ENCODE measurements around the gene CAMK2B. TPM values are rescaled to one million over a fixed set of nuclear protein-coding genes. Genes with fewer than 3 reads are reported as not detected.
A peak's percentile ranks its signal among the peaks of the same experiment; 100 is the strongest.
"Not testable (repeated sequence)": the region's sequence is repeated elsewhere in the genome, so short reads cannot be mapped to it uniquely, and the experiment has no call there.

CAMK2B gene
- total RNA-seq, 1 experiment from 2014 or later: not detected

DNA sequence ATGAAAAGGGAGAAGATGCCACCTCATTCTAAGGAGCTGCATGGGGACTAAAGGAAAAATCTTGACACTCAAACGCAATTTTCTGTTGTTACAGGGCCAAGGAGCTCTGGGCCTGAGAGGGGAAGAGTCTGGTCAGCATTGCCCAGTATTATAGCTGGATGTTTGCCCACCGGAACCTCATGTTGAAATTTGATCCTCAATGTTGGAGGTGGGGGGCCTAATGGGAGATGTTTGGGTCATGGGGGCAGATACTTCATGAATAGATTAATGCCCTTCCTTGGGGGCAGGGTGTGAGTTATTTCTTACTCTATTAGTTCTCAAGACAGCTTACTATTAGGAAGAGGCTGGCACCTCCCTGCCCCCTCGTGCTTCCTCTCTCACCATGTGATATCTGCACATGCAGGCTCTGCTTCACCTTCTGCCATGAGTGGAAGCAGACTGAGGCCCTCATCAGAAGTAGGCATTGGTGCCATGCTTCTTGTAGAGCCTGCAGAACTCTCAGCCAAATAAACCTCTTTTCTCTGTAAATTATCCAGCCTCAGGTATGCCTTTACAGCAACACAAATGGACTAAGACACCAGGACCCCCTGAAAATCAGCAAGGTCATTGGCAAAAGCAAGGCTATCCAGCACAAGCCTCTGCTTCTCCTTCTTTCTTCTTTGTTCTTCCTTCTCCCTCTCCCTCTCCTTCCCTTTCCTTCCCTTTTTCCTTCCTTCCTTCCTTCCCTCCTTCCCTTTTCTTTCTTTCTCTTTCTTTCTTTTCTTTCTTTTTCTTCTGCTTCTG, 151.3 kb downstream of the CAMK2B start:
- H2AFZ ChIP-seq (ENCODE audit: low read length): no peak overlapping the region
- H3K79me2 ChIP-seq (ENCODE audit: low read length): no peaks in the 10 kb centered on the region
- no peak overlapping the region for H3K27ac ChIP-seq (ENCODE audit: low read length)
- H3K9me2 ChIP-seq (replicated peaks; ENCODE audit: insufficient read depth, low read length): no peaks in the 10 kb centered on the region
- DNase-seq: no peak
- no peaks in the 10 kb centered on the region for H3K36me3 ChIP-seq (ENCODE audit: insufficient read depth, low read length)
- H3K9ac ChIP-seq (ENCODE audit: low read length): no peak overlapping the region
- H3K4me2 ChIP-seq (ENCODE audit: low read depth, low read length, poor library complexity, severe bottlenecking): no peak overlapping the region
- H4K20me1 ChIP-seq (ENCODE audit: insufficient read depth, low read depth, low read length): no peaks in the 10 kb centered on the region
- no peaks in the 10 kb centered on the region for H3K27me3 ChIP-seq (ENCODE audit: low read length)
- no peaks in the 10 kb centered on the region for H3K4me1 ChIP-seq (ENCODE audit: low read length)
- no peak overlapping the region for H3K4me3 ChIP-seq (ENCODE audit: low read length)
- H3K9me3 ChIP-seq (ENCODE audit: low read length): no peaks in the 10 kb centered on the region

DNA sequence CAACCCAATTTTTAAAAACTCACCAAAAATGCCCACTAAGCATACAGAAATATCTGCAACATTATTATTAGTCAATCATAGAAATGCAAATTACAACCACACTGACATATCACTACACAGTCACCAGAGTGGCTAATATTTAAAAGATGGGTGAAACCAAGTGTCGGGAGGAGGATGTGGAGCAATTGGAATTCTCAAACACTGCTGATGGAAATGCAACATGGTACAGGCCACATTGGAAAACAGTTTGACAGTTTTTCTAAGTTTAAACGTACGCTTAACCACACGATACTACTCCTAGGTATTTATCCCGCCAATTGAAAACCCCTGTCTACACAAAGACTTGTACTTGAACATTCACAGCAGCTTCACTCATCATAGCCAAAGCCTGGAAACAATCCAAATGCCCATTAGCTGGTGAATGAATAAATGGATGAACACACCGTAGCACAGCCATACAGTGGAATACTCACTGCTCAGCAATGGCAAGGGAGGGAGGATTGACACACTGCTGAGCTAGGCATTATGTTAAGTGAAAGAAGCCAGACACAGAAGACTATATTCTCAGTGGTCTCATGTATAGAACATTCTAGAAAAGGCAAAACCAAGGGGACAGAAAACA, 152.5 kb downstream of the CAMK2B start:
- Histone ChIP-seq H3K27me3 (ENCODE audit: low read length) (no peaks in the 10 kb centered on the region), H4K20me1 (ENCODE audit: insufficient read depth, low read depth, low read length) (no peaks in the 10 kb centered on the region), H3K4me3 (ENCODE audit: low read length) (no peak overlapping the region), H3K9ac (ENCODE audit: low read length) (no peak overlapping the region), H3K9me3 (ENCODE audit: low read length) (no peaks in the 10 kb centered on the region), H2AFZ (ENCODE audit: low read length) (no peak overlapping the region), H3K36me3 (ENCODE audit: insufficient read depth, low read length) (no peaks in the 10 kb centered on the region), H3K9me2 (replicated peaks; ENCODE audit: insufficient read depth, low read length) (no peaks in the 10 kb centered on the region), H3K79me2 (ENCODE audit: low read length) (no peaks in the 10 kb centered on the region), H3K27ac (ENCODE audit: low read length) (no peak overlapping the region), H3K4me1 (ENCODE audit: low read length) (peaks cover 2% of the 10 kb centered on the region), H3K4me2 (ENCODE audit: low read depth, low read length, poor library complexity, severe bottlenecking) (no peak overlapping the region)
- no peak for DNase-seq

GRCh38 chr7:44172352-44172751, 153.0 kb downstream of the CAMK2B start:
- Histone ChIP-seq H3K9me3 (ENCODE audit: low read length) (no peaks in the 10 kb centered on the region), H4K20me1 (ENCODE audit: insufficient read depth, low read depth, low read length) (no peaks in the 10 kb centered on the region), H2AFZ (ENCODE audit: low read length) (no peak overlapping the region), H3K27ac (ENCODE audit: low read length) (no peak overlapping the region), H3K4me2 (ENCODE audit: low read depth, low read length, poor library complexity, severe bottlenecking) (no peak overlapping the region), H3K27me3 (ENCODE audit: low read length) (no peaks in the 10 kb centered on the region), H3K9me2 (replicated peaks; ENCODE audit: insufficient read depth, low read length) (no peaks in the 10 kb centered on the region), H3K4me3 (ENCODE audit: low read length) (no peak overlapping the region), H3K36me3 (ENCODE audit: insufficient read depth, low read length) (no peaks in the 10 kb centered on the region), H3K9ac (ENCODE audit: low read length) (no peak overlapping the region), H3K79me2 (ENCODE audit: low read length) (no peaks in the 10 kb centered on the region), H3K4me1 (ENCODE audit: low read length) (peaks cover 6% of the 10 kb centered on the region)
- no peak for DNase-seq

DNA sequence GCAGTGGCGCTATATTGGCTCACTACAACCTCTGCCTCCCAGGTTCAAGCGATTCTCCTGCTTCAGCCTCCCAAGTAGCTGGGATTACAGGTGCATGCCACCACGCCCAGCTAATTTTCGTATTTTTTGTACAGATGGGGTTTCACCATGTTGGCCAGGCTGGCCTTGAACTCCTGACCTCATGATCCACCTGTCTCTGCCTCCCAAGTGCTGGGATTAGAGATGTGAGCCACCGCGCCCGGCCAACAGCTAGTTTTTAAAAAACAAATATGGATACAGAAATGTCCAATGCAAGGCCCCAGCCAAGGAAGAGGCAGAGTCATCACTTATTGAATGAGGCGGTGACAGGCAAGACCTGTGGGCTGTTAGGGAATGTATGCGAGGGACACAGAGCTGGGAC, 153.5 kb downstream of the CAMK2B start:
- H3K79me2 ChIP-seq (ENCODE audit: low read length); H3K27me3 ChIP-seq (ENCODE audit: low read length); H3K9me2 ChIP-seq (replicated peaks; ENCODE audit: insufficient read depth, low read length); H3K4me1 ChIP-seq (ENCODE audit: low read length); H2AFZ ChIP-seq (ENCODE audit: low read length); H3K27ac ChIP-seq (ENCODE audit: low read length); H3K9ac ChIP-seq (ENCODE audit: low read length); H3K9me3 ChIP-seq (ENCODE audit: low read length); H4K20me1 ChIP-seq (ENCODE audit: insufficient read depth, low read depth, low read length); H3K4me2 ChIP-seq (ENCODE audit: low read depth, low read length, poor library complexity, severe bottlenecking); H3K4me3 ChIP-seq (ENCODE audit: low read length); DNase-seq; H3K36me3 ChIP-seq (ENCODE audit: insufficient read depth, low read length): not testable (repeated sequence)

- Histone ChIP-seq H3K79me2 (ENCODE audit: low read length) (no peaks in the 10 kb centered on the region), H2AFZ (ENCODE audit: low read length) (0 out of 2 replicates have a peak overlapping the region, but pooled peaks have one; percentile 29), H3K4me1 (ENCODE audit: low read length) (peaks cover 6% of the 10 kb centered on the region), H3K36me3 (ENCODE audit: insufficient read depth, low read length) (no peaks in the 10 kb centered on the region), H3K9ac (ENCODE audit: low read length) (no peak overlapping the region), H3K4me2 (ENCODE audit: low read depth, low read length, poor library complexity, severe bottlenecking) (no peak overlapping the region), H4K20me1 (ENCODE audit: insufficient read depth, low read depth, low read length) (no peaks in the 10 kb centered on the region), H3K27ac (ENCODE audit: low read length) (no peak overlapping the region), H3K4me3 (ENCODE audit: low read length) (no peak overlapping the region), H3K9me3 (ENCODE audit: low read length) (no peaks in the 10 kb centered on the region), H3K9me2 (replicated peaks; ENCODE audit: insufficient read depth, low read length) (no peaks in the 10 kb centered on the region), H3K27me3 (ENCODE audit: low read length) (no peaks in the 10 kb centered on the region)
- DNase-seq: peak; percentile 60
Observed at GRCh38 chr7:44167920-44168319, 157.5 kb downstream of the CAMK2B start.

Other genes starting within 250 kb of the CAMK2B start
- gene POLM, start 243.1 kb downstream of the CAMK2B start, total RNA-seq (2014; rRNA removed; shearing (Covaris generic); ENCODE audit: low replicate concordance): 34.5 and 47.1 TPM in 2 replicates
- gene AEBP1, start 221.2 kb downstream of the CAMK2B start, total RNA-seq (2014; rRNA removed; shearing (Covaris generic); ENCODE audit: low replicate concordance): 5.9 TPM in 1 of 2 replicates, not detected in the other
- gene POLD2, start 202.0 kb downstream of the CAMK2B start, total RNA-seq (2014; rRNA removed; shearing (Covaris generic); ENCODE audit: low replicate concordance): 165 and 217 TPM in 2 replicates
- gene MYL7, start 184.3 kb downstream of the CAMK2B start, total RNA-seq (2014; rRNA removed; shearing (Covaris generic); ENCODE audit: low replicate concordance): not detected in 2 replicates
- not detected in 2 replicates for gene GCK, start 136.2 kb downstream of the CAMK2B start, total RNA-seq (2014; rRNA removed; shearing (Covaris generic); ENCODE audit: low replicate concordance)
- 63.1 and 88.6 TPM in 2 replicates for gene YKT6, start 124.6 kb downstream of the CAMK2B start, total RNA-seq (2014; rRNA removed; shearing (Covaris generic); ENCODE audit: low replicate concordance)
- gene NUDCD3, start 165.1 kb upstream of the CAMK2B start, total RNA-seq (2014; rRNA removed; shearing (Covaris generic); ENCODE audit: low replicate concordance): 56.1 and 84.1 TPM in 2 replicates
- not detected in 2 replicates for gene NPC1L1, start 215.7 kb upstream of the CAMK2B start, total RNA-seq (2014; rRNA removed; shearing (Covaris generic); ENCODE audit: low replicate concordance)
- gene DDX56, start 248.3 kb upstream of the CAMK2B start, total RNA-seq (2014; rRNA removed; shearing (Covaris generic); ENCODE audit: low replicate concordance): 66.8 and 73.3 TPM in 2 replicates